H1 (cell line): Measurements from ENCODE around the gene RELN. TPM values are rescaled to one million over a fixed set of nuclear protein-coding genes. Genes with fewer than 3 reads are reported as not detected.

Source experiments
- CTCF ChIA-PET: fragments of 300-600 bp; sonication (Branson Sonifier 250); formaldehyde crosslinking; loops from one replicate; lab custom pipeline; 2021; ENCODE audit not compliant: partially characterized antibody; lab: Charles Lee
- POLR2A ChIA-PET: fragments of 300-600 bp; sonication (Branson Sonifier 250); formaldehyde crosslinking; loops from one replicate; lab custom pipeline; 2021; ENCODE audit warnings: inconsistent platforms; ENCODE audit not compliant: partially characterized antibody; lab: Charles Lee
- DNase-seq, 2 experiments: peaks; one replicate each; pipeline versions ENCODE4 v3.0.0 to v3.0.0-alpha.2; 2010 to 2022; ENCODE audit warnings: low spot score in 2 of 2, low read depth in 1 of 2, mixed read lengths in 1 of 2
- FAIRE-seq: peaks from 2 replicates; lab custom pipeline; 2011; peaks lifted over from hg19 to GRCh38; lab: Jason Lieb, UNC
- H2AFZ ChIP-seq: 2 replicates; pipeline ENCODE4 v1.8.1; 2012; ENCODE audit warnings: low read length, inconsistent platforms
- H2AK5ac ChIP-seq: 2 replicates; pipeline ENCODE4 v1.6.1; 2013; ENCODE audit warnings: low read depth, low read length
- H2BK120ac ChIP-seq: replicated peaks from 2 replicates; pipeline ENCODE3; 2013; ENCODE audit warnings: low read depth, low read length, inconsistent platforms
- H2BK12ac ChIP-seq: 2 replicates; pipeline ENCODE4 v1.6.1; 2013; ENCODE audit warnings: low read depth, low read length
- H2BK15ac ChIP-seq: 2 replicates; pipeline ENCODE4 v1.6.1; 2013; ENCODE audit warnings: low read length
- H2BK20ac ChIP-seq: 2 replicates; pipeline ENCODE4 v1.6.1; 2013; ENCODE audit warnings: low read length
- H2BK5ac ChIP-seq: 2 replicates; pipeline ENCODE4 v1.6.1; 2013; ENCODE audit warnings: low read depth, low read length
- H3K14ac ChIP-seq: 2 replicates; pipeline ENCODE4 v1.6.1; 2013; ENCODE audit warnings: inconsistent platforms; ENCODE audit not compliant: insufficient read length
- H3K18ac ChIP-seq: 2 replicates; pipeline ENCODE4 v1.6.1; 2013; ENCODE audit warnings: low read length; ENCODE audit errors: extremely low read depth
- H3K23ac ChIP-seq: 2 replicates; pipeline ENCODE4 v1.6.1; 2013; ENCODE audit warnings: inconsistent platforms; ENCODE audit not compliant: insufficient read length
- H3K23me2 ChIP-seq: 2 replicates; pipeline ENCODE4 v1.6.1; 2013; ENCODE audit warnings: low read depth, low read length
- H3K27ac ChIP-seq: 2 replicates; pipeline ENCODE4 v1.6.1; 2011; ENCODE audit warnings: low read depth, low read length, inconsistent platforms
- H3K27me3 ChIP-seq, 4 experiments: replicated peaks in 1 of 4; 1 replicate in 1 of 4; 2 replicates in 3 of 4; pipeline versions ENCODE4 v1.6.1 to v1.8.1; 2011 to 2013; ENCODE audit warnings: low read length in 3 of 4, mild to moderate bottlenecking in 3 of 4, inconsistent platforms in 2 of 4, mixed read lengths in 2 of 4, moderate library complexity in 1 of 4; ENCODE audit not compliant: control insufficient read depth in 3 of 4, insufficient read depth in 3 of 4; ENCODE audit errors: extremely low read depth in 1 of 4
- H3K36me3 ChIP-seq, 4 experiments: 2 replicates each; pipeline versions ENCODE4 v1.6.1 to v1.8.1; 2011 to 2013; ENCODE audit warnings: mild to moderate bottlenecking in 4 of 4, low read length in 3 of 4, moderate library complexity in 2 of 4, control low read depth in 1 of 4, inconsistent platforms in 1 of 4; ENCODE audit not compliant: insufficient read depth in 4 of 4, control insufficient read depth in 2 of 4
- H3K4ac ChIP-seq: replicated peaks from 2 replicates; pipeline ENCODE3; 2013; ENCODE audit warnings: low read length, low read depth, mixed read lengths, inconsistent platforms; ENCODE audit not compliant: insufficient read length
- H3K4me1 ChIP-seq, 4 experiments: replicated peaks in 1 of 4; 1 replicate in 1 of 4; 2 replicates in 3 of 4; pipeline versions ENCODE4 v1.6.1 to v1.8.1; 2011 to 2013; ENCODE audit warnings: low read length in 3 of 4, inconsistent platforms in 2 of 4, mixed read lengths in 1 of 4; ENCODE audit not compliant: insufficient read depth in 4 of 4, control insufficient read depth in 3 of 4
- H3K4me2 ChIP-seq, 2 experiments: 2 replicates each; pipeline versions ENCODE4 v1.6.1 to v1.8.1; 2011 to 2013; ENCODE audit warnings: low read depth in 2 of 2, low read length in 2 of 2, control low read depth in 1 of 2, inconsistent platforms in 1 of 2, mild to moderate bottlenecking in 1 of 2; ENCODE audit not compliant: insufficient read depth in 1 of 2
- H3K4me3 ChIP-seq, 4 experiments: fragments of 200-600, 300-600 bp in 1 of 4; sonication (generic), shearing (Covaris generic), sonication (Bioruptor Twin) in 1 of 4; 2 replicates each; pipeline versions ENCODE4 v1.5.1 to v1.8.1; 2011 to 2016; ENCODE audit warnings: low read length in 4 of 4, low read depth in 3 of 4, control low read depth in 2 of 4, inconsistent platforms in 2 of 4, mild to moderate bottlenecking in 2 of 4, mixed read lengths in 1 of 4, moderate library complexity in 1 of 4; ENCODE audit not compliant: insufficient read depth in 2 of 4; ENCODE audit errors: extremely low read depth in 1 of 4
- H3K56ac ChIP-seq: replicated peaks from 2 replicates; pipeline ENCODE3; 2013; ENCODE audit warnings: low read depth, mild to moderate bottlenecking, mixed read lengths, low read length, inconsistent platforms; ENCODE audit not compliant: insufficient read length
- H3K79me1 ChIP-seq: 2 replicates; pipeline ENCODE4 v1.6.1; 2013; ENCODE audit warnings: low read depth, low read length, control low read depth
- H3K79me2 ChIP-seq, 2 experiments: 2 replicates each; pipeline versions ENCODE4 v1.6.1 to v1.8.1; 2012 to 2013; ENCODE audit warnings: low read length in 2 of 2, mild to moderate bottlenecking in 2 of 2, inconsistent platforms in 1 of 2; ENCODE audit not compliant: insufficient read depth in 2 of 2, control insufficient read depth in 1 of 2
- H3K9ac ChIP-seq, 4 experiments: replicated peaks in 1 of 4; 1 replicate in 1 of 4; 2 replicates in 3 of 4; pipeline versions ENCODE4 v1.6.1 to v1.8.1; 2011 to 2013; ENCODE audit warnings: low read depth in 3 of 4, low read length in 3 of 4, control low read depth in 2 of 4, mild to moderate bottlenecking in 2 of 4, moderate library complexity in 2 of 4, inconsistent platforms in 1 of 4; ENCODE audit errors: extremely low read depth in 1 of 4
- H3K9me3 ChIP-seq, 2 experiments: 2 replicates each; pipeline versions ENCODE4 v1.6.1 to v1.8.1; 2012 to 2013; ENCODE audit warnings: mild to moderate bottlenecking in 2 of 2, moderate library complexity in 2 of 2, control low read depth in 1 of 2, inconsistent platforms in 1 of 2, low read depth in 1 of 2, low read length in 1 of 2, mixed read lengths in 1 of 2; ENCODE audit not compliant: insufficient read depth in 2 of 2
- H4K20me1 ChIP-seq, 2 experiments: replicated peaks in 1 of 2; 2 replicates each; pipeline versions ENCODE3 to v1.8.1; 2011 to 2013; ENCODE audit warnings: inconsistent platforms in 2 of 2, low read length in 2 of 2, mild to moderate bottlenecking in 1 of 2; ENCODE audit not compliant: insufficient read depth in 2 of 2, control insufficient read depth in 1 of 2
- H4K5ac ChIP-seq: 2 replicates; pipeline ENCODE4 v1.6.1; 2013; ENCODE audit warnings: low read length, low read depth, mixed read lengths, inconsistent platforms; ENCODE audit not compliant: insufficient read length
- H4K8ac ChIP-seq: 2 replicates; pipeline ENCODE4 v1.8.0; 2013; ENCODE audit warnings: mild to moderate bottlenecking, moderate library complexity, low read length, inconsistent platforms; ENCODE audit not compliant: insufficient read depth; ENCODE audit errors: extremely low read depth
- H4K91ac ChIP-seq: replicated peaks from 2 replicates; pipeline ENCODE3; 2013; ENCODE audit warnings: low read length, mixed read lengths, inconsistent platforms; ENCODE audit not compliant: insufficient read length
- BACH1 ChIP-seq: IDR thresholded peaks from 2 replicates; pipeline ENCODE4 v1.6.1; 2012; ENCODE audit warnings: low read length, improper control_type of control experiment
- CTCF ChIP-seq, 3 experiments: IDR thresholded peaks; 1 replicate in 2 of 3; 2 replicates in 1 of 3; pipeline versions ENCODE4 v1.5.1 to v1.6.1; 2011; ENCODE audit warnings: low read length in 3 of 3, mild to moderate bottlenecking in 3 of 3, inconsistent platforms in 2 of 3, low read depth in 1 of 3, moderate library complexity in 1 of 3; ENCODE audit not compliant: insufficient read depth in 1 of 3; ENCODE audit errors: control extremely low read depth in 1 of 3
- EZH2 ChIP-seq: fragments of 200-600 bp; sonication (generic); IDR thresholded peaks from 2 replicates; pipeline ENCODE4 v1.7.1; 2012; ENCODE audit warnings: low read depth, mild to moderate bottlenecking, moderate library complexity, low read length, inconsistent platforms; ENCODE audit not compliant: severe bottlenecking
- GABPA ChIP-seq: IDR thresholded peaks from 2 replicates; pipeline ENCODE4 v1.6.1; 2011; ENCODE audit warnings: mild to moderate bottlenecking, low read length, moderate library complexity, borderline replicate concordance; ENCODE audit not compliant: insufficient read depth
- MAX ChIP-seq: IDR thresholded peaks from 2 replicates; pipeline ENCODE4 v1.6.1; 2012; ENCODE audit warnings: inconsistent platforms
- RFX5 ChIP-seq: IDR thresholded peaks from 2 replicates; pipeline ENCODE4 v1.6.1; 2011; ENCODE audit warnings: low read depth, low read length, improper control_type of control experiment, borderline replicate concordance
- SIX5 ChIP-seq: IDR thresholded peaks from 2 replicates; pipeline ENCODE4 v1.6.1; 2011; ENCODE audit warnings: mild to moderate bottlenecking, low read depth, low read length
- SRF ChIP-seq: IDR thresholded peaks from 2 replicates; pipeline ENCODE4 v1.6.1; 2011; ENCODE audit warnings: mild to moderate bottlenecking, low read depth, low read length, moderate library complexity
- TAF1 ChIP-seq: IDR thresholded peaks from 2 replicates; pipeline ENCODE4 v1.6.1; 2011; ENCODE audit warnings: mild to moderate bottlenecking, low read depth, low read length
- TCF12 ChIP-seq: IDR thresholded peaks from 2 replicates; pipeline ENCODE4 v1.6.1; 2011; ENCODE audit warnings: low read depth, mild to moderate bottlenecking, low read length
- WGBS, 2 experiments: shearing (Covaris generic) in 1 of 2; methylation state at CpG; one replicate each; pipeline versions ENCODE4 v1.1.6 to v1.1.7; 2013 to 2015; ENCODE audit warnings: low lambda C conversion rate in 2 of 2, mixed read lengths in 2 of 2, inconsistent platforms in 1 of 2, low coverage in 1 of 2, missing lambda C conversion rate in 1 of 2; ENCODE audit not compliant: insufficient replicate concordance in 2 of 2, insufficient coverage in 1 of 2, insufficient read length in 1 of 2; ENCODE audit errors: extremely low coverage in 1 of 2, missing lambda C conversion rate in 1 of 2; 5-methylcytosine and 5-hydroxymethylcytosine counted together
- polyA plus RNA-seq, 7 experiments: library from polyadenylated mRNA; depleted of rRNA in 3 of 7; stranded (reverse) in 5 of 7; unstranded in 2 of 7; fragments of >200 nt in 5 of 7; fragments of 200-250 nt in 2 of 7; gene quantifications; 1 replicate in 5 of 7; 2 replicates in 1 of 7; 4 replicates in 1 of 7; pipeline versions ENCODE4 v1.2.1 to v1.2.3, GENCODE V29; 2011 to 2013; ENCODE audit warnings: missing spikeins in 2 of 7, mixed read lengths in 2 of 7
- total RNA-seq: library from RNA; stranded (reverse); fragmentation: NEBNext Ultra II Directional; extraction: Animal tissue kit (Norgen Biotek cat#: 25700); gene quantifications from 2 replicates; pipeline ENCODE4 v1.2.1, GENCODE V29; 2021

Gene RELN
- total and polyA plus RNA-seq, 2 of the 8 experiments (the other 6 are each of a cell fraction or from before 2014, with no cell fraction given): 0.03 to 0.07 TPM

- no peak overlapping the region for H2AK5ac ChIP-seq
- no peak overlapping the region for H3K4me2 ChIP-seq
- H2AFZ ChIP-seq: no peak overlapping the region
- ChIA-PET POLR2A (no interaction called here), CTCF (interaction anchor here (1.3 kb wide), 1 partner anchor 41 kb away, joined by 3 read pairs; no protein-coding TSS in a partner anchor)
- no peak overlapping the region for H4K91ac ChIP-seq
- WGBS, 2 experiments: 85% methylated on average over 4 of the region's 4 CpGs; no CpG with 5 or more reads in 1 of the 2 experiments
- no peaks in the 10 kb centered on the region for H3K27me3 ChIP-seq
- H4K5ac ChIP-seq: no peak overlapping the region
- DNase-seq (no peak), FAIRE-seq (no peak)
- no peak for TF ChIP-seq RFX5
- no peak for TF ChIP-seq MAX
- no peak for TF ChIP-seq SRF
- TF ChIP-seq SIX5: no peak
- TF ChIP-seq EZH2: no peak
- no peak for TF ChIP-seq CTCF (IDR thresholded peaks at IDR 0.05; ENCODE audit: control extremely low read depth in 1 of 3, insufficient read depth in 1 of 3, low read depth in 1 of 3, low read length in 3 of 3)
- TF ChIP-seq TCF12: no peak
- TF ChIP-seq BACH1: no peak
- TF ChIP-seq GABPA: no peak
- no peak for TF ChIP-seq TAF1
- H3K9ac ChIP-seq: no peak overlapping the region
- H3K23ac ChIP-seq: no peak overlapping the region
- no peak overlapping the region for H3K4ac ChIP-seq
- no peaks in the 10 kb centered on the region for H3K79me1 ChIP-seq
- no peak overlapping the region for H2BK12ac ChIP-seq
- H4K20me1 ChIP-seq: no peaks in the 10 kb centered on the region
- no peak overlapping the region for H4K8ac ChIP-seq
- no peaks in the 10 kb centered on the region; a peak in 1 of 4 replicates for H3K9me3 ChIP-seq
- no peak overlapping the region for H3K14ac ChIP-seq
- no peak overlapping the region for H2BK5ac ChIP-seq
- no peaks in the 10 kb centered on the region for H3K4me1 ChIP-seq
- H3K23me2 ChIP-seq: no peaks in the 10 kb centered on the region
- no peak overlapping the region for H2BK15ac ChIP-seq
- no peak overlapping the region for H2BK20ac ChIP-seq
- no peak overlapping the region for H2BK120ac ChIP-seq
- no peak overlapping the region for H3K56ac ChIP-seq
- no peak overlapping the region for H3K18ac ChIP-seq
- no peak overlapping the region for H3K27ac ChIP-seq
- no peaks in the 10 kb centered on the region for H3K36me3 ChIP-seq
- no peak overlapping the region for H3K4me3 ChIP-seq
- no peaks in the 10 kb centered on the region for H3K79me2 ChIP-seq
These were observed 455.7 kb downstream of the RELN start for GRCh38 chr7:103533761-103534160.
